Measurements from ENCODE around the gene NAPB.

DNA sequence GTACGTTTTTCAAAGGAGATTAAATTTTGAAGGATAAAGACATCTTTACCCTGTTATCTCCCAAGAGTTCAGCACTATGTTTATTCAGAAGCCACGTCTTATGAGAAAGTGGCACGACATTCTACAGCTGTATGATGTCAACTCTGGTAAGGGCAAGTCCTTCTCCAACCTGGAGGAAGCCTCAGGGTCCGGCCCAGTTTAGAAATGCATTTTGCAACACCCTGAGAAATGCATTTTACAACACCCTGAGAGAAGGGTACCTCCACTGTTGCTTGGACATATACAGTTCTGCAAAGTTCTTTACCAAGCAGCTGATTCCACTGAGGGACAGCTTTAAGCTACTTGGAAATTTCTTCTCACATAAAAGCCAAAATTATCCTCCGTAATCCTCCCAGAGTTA lies 17.5 kb downstream of the NAPB start:
- no peak for TF ChIP-seq POLR2A (IDR thresholded peaks at IDR 0.05; ENCODE audit: extremely low read depth, insufficient read length)
- TF ChIP-seq, protein P1, sequence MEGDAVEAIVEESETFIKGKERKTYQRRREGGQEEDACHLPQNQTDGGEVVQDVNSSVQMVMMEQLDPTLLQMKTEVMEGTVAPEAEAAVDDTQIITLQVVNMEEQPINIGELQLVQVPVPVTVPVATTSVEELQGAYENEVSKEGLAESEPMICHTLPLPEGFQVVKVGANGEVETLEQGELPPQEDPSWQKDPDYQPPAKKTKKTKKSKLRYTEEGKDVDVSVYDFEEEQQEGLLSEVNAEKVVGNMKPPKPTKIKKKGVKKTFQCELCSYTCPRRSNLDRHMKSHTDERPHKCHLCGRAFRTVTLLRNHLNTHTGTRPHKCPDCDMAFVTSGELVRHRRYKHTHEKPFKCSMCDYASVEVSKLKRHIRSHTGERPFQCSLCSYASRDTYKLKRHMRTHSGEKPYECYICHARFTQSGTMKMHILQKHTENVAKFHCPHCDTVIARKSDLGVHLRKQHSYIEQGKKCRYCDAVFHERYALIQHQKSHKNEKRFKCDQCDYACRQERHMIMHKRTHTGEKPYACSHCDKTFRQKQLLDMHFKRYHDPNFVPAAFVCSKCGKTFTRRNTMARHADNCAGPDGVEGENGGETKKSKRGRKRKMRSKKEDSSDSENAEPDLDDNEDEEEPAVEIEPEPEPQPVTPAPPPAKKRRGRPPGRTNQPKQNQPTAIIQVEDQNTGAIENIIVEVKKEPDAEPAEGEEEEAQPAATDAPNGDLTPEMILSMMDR (IDR thresholded peaks at IDR 0.05; ENCODE audit: low read depth, low read length) = no peak
- TF ChIP-seq, protein P2, sequence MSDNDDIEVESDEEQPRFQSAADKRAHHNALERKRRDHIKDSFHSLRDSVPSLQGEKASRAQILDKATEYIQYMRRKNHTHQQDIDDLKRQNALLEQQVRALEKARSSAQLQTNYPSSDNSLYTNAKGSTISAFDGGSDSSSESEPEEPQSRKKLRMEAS (IDR thresholded peaks at IDR 0.05; ENCODE audit: low read depth, low read length) = no peak
